ENCODE measurements around the gene PLA2G12A.

PLA2G12A gene

GRCh38 chr4:109672169-109672930, 57.5 kb downstream of the PLA2G12A start:
- Histone ChIP-seq H3K4me1 (ENCODE audit: low read length) (no peaks in the 10 kb centered on the region), H3K27me3 (ENCODE audit: low read depth, low read length) (no peaks in the 10 kb centered on the region), H2AFZ (ENCODE audit: low read depth, low read length) (no peak overlapping the region), H3K79me2 (ENCODE audit: low read length) (no peaks in the 10 kb centered on the region), H3K4me3 (ENCODE audit: low read length) (no peak overlapping the region), H4K20me1 (ENCODE audit: insufficient read depth, low read length) (no peaks in the 10 kb centered on the region), H3K4me2 (ENCODE audit: low read length) (no peak overlapping the region), H3K36me3 (replicated peaks; ENCODE audit: low read depth, low read length) (peaks cover 3% of the 10 kb centered on the region), H3K9me3 (ENCODE audit: insufficient read depth, low read length) (peaks cover 8% of the 10 kb centered on the region; the same call in 1 of the 2 replicates), H3K9ac (ENCODE audit: low read length) (no peak overlapping the region), H3K27ac (ENCODE audit: low read length) (no peak overlapping the region)
- TF ChIP-seq EZH2phosphoT487 (IDR thresholded peaks at IDR 0.05; ENCODE audit: low read depth) = no peak
- TF ChIP-seq CTCF (IDR thresholded peaks at IDR 0.05; ENCODE audit: low read depth, low read length) = no peak

GRCh38 chr4:109671350-109671749, 58.5 kb downstream of the PLA2G12A start:
- Histone ChIP-seq H3K27me3 (ENCODE audit: low read depth, low read length) (no peaks in the 10 kb centered on the region), H3K36me3 (replicated peaks; ENCODE audit: low read depth, low read length) (peaks cover 3% of the 10 kb centered on the region), H2AFZ (ENCODE audit: low read depth, low read length) (no peak overlapping the region), H3K27ac (ENCODE audit: low read length) (no peak overlapping the region), H3K9me3 (ENCODE audit: insufficient read depth, low read length) (peaks cover 8% of the 10 kb centered on the region; the same call in 1 of the 2 replicates), H3K79me2 (ENCODE audit: low read length) (no peaks in the 10 kb centered on the region), H4K20me1 (ENCODE audit: insufficient read depth, low read length) (no peaks in the 10 kb centered on the region), H3K4me2 (ENCODE audit: low read length) (no peak overlapping the region), H3K4me1 (ENCODE audit: low read length) (no peaks in the 10 kb centered on the region), H3K4me3 (ENCODE audit: low read length) (no peak overlapping the region), H3K9ac (ENCODE audit: low read length) (no peak overlapping the region)
- TF ChIP-seq EZH2phosphoT487 (IDR thresholded peaks at IDR 0.05; ENCODE audit: low read depth) (no peak), CTCF (IDR thresholded peaks at IDR 0.05; ENCODE audit: low read depth, low read length) (no peak)

DNA sequence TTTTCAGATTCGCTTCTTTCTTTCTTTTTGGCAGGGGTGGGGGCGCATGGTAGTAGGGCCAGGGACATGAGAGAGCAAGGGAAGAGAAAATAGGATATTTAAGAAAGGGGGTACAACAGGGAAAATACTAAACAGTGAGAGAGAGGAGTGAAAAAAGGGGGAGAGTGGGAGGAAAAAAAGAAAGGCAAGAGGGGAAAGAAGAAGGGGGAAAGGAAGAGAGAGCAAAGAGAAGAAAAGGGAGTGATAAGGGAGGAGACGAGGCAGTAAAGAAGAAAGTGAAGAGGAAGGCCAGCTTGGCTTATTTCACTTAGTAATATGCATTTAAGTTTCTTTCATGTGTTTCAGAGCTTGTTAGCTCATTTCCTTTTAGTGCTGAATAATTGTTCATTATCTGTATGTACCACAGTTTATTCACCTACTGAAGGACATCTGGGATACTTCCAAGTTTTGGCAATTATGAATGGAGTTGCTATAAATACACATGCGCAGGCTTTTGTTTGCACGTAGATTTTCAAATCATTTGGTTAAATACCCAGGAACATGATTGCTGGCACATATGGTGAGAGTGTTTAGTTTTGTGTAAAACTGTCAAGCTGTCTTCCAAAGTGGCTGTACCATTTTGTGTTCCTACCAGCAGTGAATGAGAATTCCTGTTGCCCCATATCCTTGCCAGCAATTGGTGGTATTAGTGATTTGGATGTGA, 63.9 kb downstream of the PLA2G12A start:
- Histone ChIP-seq H3K27me3 (ENCODE audit: low read depth, low read length) (no peaks in the 10 kb centered on the region), H2AFZ (ENCODE audit: low read depth, low read length) (no peak overlapping the region), H3K9me3 (ENCODE audit: insufficient read depth, low read length) (no peaks in the 10 kb centered on the region; the same call in 1 of the 2 replicates), H3K9ac (ENCODE audit: low read length) (no peak overlapping the region), H3K79me2 (ENCODE audit: low read length) (no peaks in the 10 kb centered on the region), H3K4me2 (ENCODE audit: low read length) (no peak overlapping the region), H4K20me1 (ENCODE audit: insufficient read depth, low read length) (no peaks in the 10 kb centered on the region), H3K4me1 (ENCODE audit: low read length) (no peaks in the 10 kb centered on the region), H3K27ac (ENCODE audit: low read length) (no peak overlapping the region), H3K4me3 (ENCODE audit: low read length) (no peak overlapping the region), H3K36me3 (replicated peaks; ENCODE audit: low read depth, low read length) (no peaks in the 10 kb centered on the region)
- no peak for TF ChIP-seq EZH2phosphoT487 (IDR thresholded peaks at IDR 0.05; ENCODE audit: low read depth)

DNA sequence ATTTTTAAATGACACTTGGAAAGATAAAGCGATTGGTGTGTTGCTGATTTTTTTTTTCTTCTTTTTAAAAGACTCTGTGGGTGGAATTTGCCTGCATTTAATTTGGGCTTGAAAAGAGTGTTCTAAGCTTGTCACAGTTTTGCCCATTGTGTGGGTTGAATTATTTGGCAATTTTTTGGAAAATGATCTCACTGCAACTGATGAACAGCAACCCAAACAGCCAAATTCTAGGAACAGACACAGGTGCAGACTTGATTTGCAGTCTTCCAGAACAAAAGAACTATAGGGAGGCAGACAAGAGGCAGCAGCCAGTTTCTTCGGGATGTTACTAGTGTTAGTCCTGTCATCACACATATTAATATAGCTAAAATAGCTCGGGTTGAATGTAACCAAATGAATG, 67.1 kb downstream of the PLA2G12A start:
- Histone ChIP-seq H4K20me1 (ENCODE audit: insufficient read depth, low read length) (no peaks in the 10 kb centered on the region), H2AFZ (ENCODE audit: low read depth, low read length) (no peak overlapping the region), H3K79me2 (ENCODE audit: low read length) (0 out of 2 replicates have a peak, but pooled peaks cover under 1% of the 10 kb centered on the region), H3K36me3 (replicated peaks; ENCODE audit: low read depth, low read length) (no peaks in the 10 kb centered on the region), H3K27me3 (ENCODE audit: low read depth, low read length) (no peaks in the 10 kb centered on the region), H3K9ac (ENCODE audit: low read length) (no peak overlapping the region), H3K27ac (ENCODE audit: low read length) (no peak overlapping the region), H3K9me3 (ENCODE audit: insufficient read depth, low read length) (no peaks in the 10 kb centered on the region), H3K4me3 (ENCODE audit: low read length) (no peak overlapping the region), H3K4me1 (ENCODE audit: low read length) (no peaks in the 10 kb centered on the region), H3K4me2 (ENCODE audit: low read length) (no peak overlapping the region)
- no peak for TF ChIP-seq EZH2phosphoT487 (IDR thresholded peaks at IDR 0.05; ENCODE audit: low read depth)
- no peak for TF ChIP-seq CTCF (IDR thresholded peaks at IDR 0.05; ENCODE audit: low read depth, low read length)
